Vagina (tissue), 2 donors: Measurements from ENCODE around the gene HIKESHI.

Experiments used
- POLR2A ChIP-seq, 2 donors: fragments of 450-650 bp; IDR thresholded peaks; one replicate each; pipeline ENCODE4 v1.6.1; 2017; ENCODE audit warnings: antibody characterized with exemption in 2 of 2, mild to moderate bottlenecking in 2 of 2, moderate library complexity in 2 of 2
- POLR2AphosphoS5 ChIP-seq, 2 donors: sonication (generic); formaldehyde crosslinking; IDR thresholded peaks; one replicate each; pipeline ENCODE4 v1.9.0; 2017; ENCODE audit warnings: antibody characterized with exemption in 2 of 2, mild to moderate bottlenecking in 2 of 2, low read depth in 1 of 2; ENCODE audit not compliant: insufficient read depth in 1 of 2
- TF ChIP-seq, protein P1 (sequence below), 3 experiments: fragments of 450-650 bp in 2 of 3; fragments of 200-600 bp in 1 of 3; sonication (generic) in 1 of 3; IDR thresholded peaks; one replicate each; pipeline ENCODE4 v1.5.1; 2017 to 2019; ENCODE audit warnings: antibody characterized with exemption in 3 of 3, mild to moderate bottlenecking in 2 of 3, moderate library complexity in 2 of 3

DNA sequence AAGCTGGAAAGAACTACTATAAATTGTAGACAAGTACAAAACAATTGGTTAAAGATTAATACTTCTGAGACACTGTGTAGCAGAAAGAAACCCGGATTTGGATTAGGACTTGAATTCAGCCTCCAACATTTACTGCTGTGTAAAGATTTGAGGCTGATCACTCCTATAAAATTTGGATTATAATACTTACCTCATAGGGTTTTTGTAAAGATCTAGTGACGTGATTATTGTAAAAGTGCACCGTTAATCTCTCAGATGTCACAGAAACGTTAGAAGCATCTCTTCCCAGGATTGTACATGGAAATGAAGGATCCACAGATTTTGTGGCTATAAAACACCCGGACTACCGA lies 323 bp upstream of the HIKESHI start:
- TF ChIP-seq, protein P1, sequence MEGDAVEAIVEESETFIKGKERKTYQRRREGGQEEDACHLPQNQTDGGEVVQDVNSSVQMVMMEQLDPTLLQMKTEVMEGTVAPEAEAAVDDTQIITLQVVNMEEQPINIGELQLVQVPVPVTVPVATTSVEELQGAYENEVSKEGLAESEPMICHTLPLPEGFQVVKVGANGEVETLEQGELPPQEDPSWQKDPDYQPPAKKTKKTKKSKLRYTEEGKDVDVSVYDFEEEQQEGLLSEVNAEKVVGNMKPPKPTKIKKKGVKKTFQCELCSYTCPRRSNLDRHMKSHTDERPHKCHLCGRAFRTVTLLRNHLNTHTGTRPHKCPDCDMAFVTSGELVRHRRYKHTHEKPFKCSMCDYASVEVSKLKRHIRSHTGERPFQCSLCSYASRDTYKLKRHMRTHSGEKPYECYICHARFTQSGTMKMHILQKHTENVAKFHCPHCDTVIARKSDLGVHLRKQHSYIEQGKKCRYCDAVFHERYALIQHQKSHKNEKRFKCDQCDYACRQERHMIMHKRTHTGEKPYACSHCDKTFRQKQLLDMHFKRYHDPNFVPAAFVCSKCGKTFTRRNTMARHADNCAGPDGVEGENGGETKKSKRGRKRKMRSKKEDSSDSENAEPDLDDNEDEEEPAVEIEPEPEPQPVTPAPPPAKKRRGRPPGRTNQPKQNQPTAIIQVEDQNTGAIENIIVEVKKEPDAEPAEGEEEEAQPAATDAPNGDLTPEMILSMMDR (IDR thresholded peaks at IDR 0.05) = no peak
- no peak for TF ChIP-seq POLR2AphosphoS5 (IDR thresholded peaks at IDR 0.05; ENCODE audit: insufficient read depth in 1 of 2, low read depth in 1 of 2)
- TF ChIP-seq POLR2A (IDR thresholded peaks at IDR 0.05) = no peak
